OCI-LY1 (cell line): ENCODE measurements around the gene SCRN1.

ENCODE experiments used
- H2AFZ ChIP-seq: fragments of 200-600 bp; sonication (generic), shearing (Covaris generic); 2 replicates; pipeline ENCODE4 v1.6.0; 2014; ENCODE audit warnings: antibody characterized with exemption, mild to moderate bottlenecking, low read length
- H3F3A ChIP-seq: fragments of 200-600 bp; sonication (generic), shearing (Covaris generic); 2 replicates; pipeline ENCODE4 v1.6.0; 2014; ENCODE audit warnings: mild to moderate bottlenecking, antibody characterized with exemption, low read length, moderate library complexity; ENCODE audit not compliant: insufficient read depth
- H3K27ac ChIP-seq: fragments of 200-600 bp; sonication (generic); 2 replicates; pipeline ENCODE4 v1.5.1; 2014; ENCODE audit warnings: low read length, mixed run types, mild to moderate bottlenecking, low read depth; ENCODE audit not compliant: poor library complexity, severe bottlenecking
- H3K27me3 ChIP-seq: fragments of 200-600 bp; sonication (generic); 2 replicates; pipeline ENCODE4 v1.6.0; 2014; ENCODE audit warnings: antibody characterized with exemption, mild to moderate bottlenecking, low read length, moderate library complexity; ENCODE audit not compliant: insufficient read depth
- H3K36me3 ChIP-seq: fragments of 200-600 bp; sonication (generic); 2 replicates; pipeline ENCODE4 v1.6.1; 2014; ENCODE audit warnings: mild to moderate bottlenecking, antibody characterized with exemption, low read length, moderate library complexity, mixed read lengths; ENCODE audit not compliant: insufficient read depth
- H3K4me1 ChIP-seq: fragments of 200-600 bp; sonication (generic); 2 replicates; pipeline ENCODE4 v1.5.1; 2014; ENCODE audit warnings: mild to moderate bottlenecking, low read length, moderate library complexity; ENCODE audit not compliant: insufficient read depth, severe bottlenecking
- H3K4me2 ChIP-seq: fragments of 200-600 bp; sonication (generic), shearing (Covaris generic); 2 replicates; pipeline ENCODE4 v1.6.1; 2014; ENCODE audit warnings: low read length
- H3K4me3 ChIP-seq: fragments of 200-600 bp; sonication (generic); 2 replicates; pipeline ENCODE4 v1.5.1; 2014; ENCODE audit warnings: low read length, low read depth, mild to moderate bottlenecking, mixed read lengths; ENCODE audit not compliant: poor library complexity, severe bottlenecking
- H3K79me2 ChIP-seq: fragments of 200-600 bp; shearing (Covaris generic); 2 replicates; pipeline ENCODE4 v1.6.1; 2016; ENCODE audit warnings: mixed run types, low read length, mixed read lengths; ENCODE audit not compliant: insufficient read depth
- H3K9ac ChIP-seq: fragments of 200-600 bp; sonication (generic), shearing (Covaris generic); 2 replicates; pipeline ENCODE4 v1.6.1; 2014; ENCODE audit warnings: mild to moderate bottlenecking, low read length, mixed read lengths
- H3K9me2 ChIP-seq: fragments of 200-600 bp; sonication (generic), shearing (Covaris generic); 2 replicates; pipeline ENCODE4 v1.6.1; 2014; ENCODE audit warnings: low read depth, mild to moderate bottlenecking, low read length, mixed read lengths
- H3K9me3 ChIP-seq: fragments of 200-600 bp; shearing (Covaris generic); 2 replicates; pipeline ENCODE4 v1.6.1; 2014; ENCODE audit warnings: low read length, mixed read lengths
- H4K20me1 ChIP-seq: fragments of 200-600 bp; sonication (generic), shearing (Covaris generic); 2 replicates; pipeline ENCODE4 v1.6.0; 2016; ENCODE audit warnings: mild to moderate bottlenecking, low read length; ENCODE audit not compliant: insufficient read depth
- EZH2 ChIP-seq: fragments of 200-600 bp; sonication (generic), shearing (Covaris generic); IDR thresholded peaks from 2 replicates; pipeline ENCODE4 v1.8.0; 2017; ENCODE audit warnings: borderline replicate concordance, mixed run types, mild to moderate bottlenecking, antibody characterized with exemption, low read length, moderate library complexity, mixed read lengths
- TF ChIP-seq, protein P1 (sequence below): fragments of 200-600 bp; sonication (generic), shearing (Covaris generic); IDR thresholded peaks from 2 replicates; pipeline ENCODE4 v1.5.1; 2017; ENCODE audit warnings: mild to moderate bottlenecking, antibody characterized with exemption, low read length, moderate library complexity, mixed read lengths

SCRN1 gene

DNA sequence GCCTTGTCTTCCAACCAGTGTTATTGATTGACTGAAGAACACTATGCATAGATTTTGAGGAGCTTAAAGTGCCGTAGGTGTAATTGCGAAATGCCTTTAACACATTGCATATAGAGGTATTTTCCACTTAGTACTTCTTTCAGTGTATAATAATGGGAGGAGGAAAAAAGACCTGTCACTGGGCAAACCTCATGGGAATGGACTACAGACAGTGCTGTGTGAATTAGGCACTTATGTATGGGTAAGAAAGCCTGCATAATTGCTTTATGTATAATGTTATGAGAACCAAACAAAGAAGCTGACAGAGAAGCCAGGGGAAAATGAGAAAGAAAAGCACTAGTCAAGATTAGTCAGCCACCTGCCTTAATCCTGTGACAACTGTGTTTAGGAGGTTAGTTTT is 12.4 kb upstream of the SCRN1 start:
- no peaks in the 10 kb centered on the region for H3K9me2 ChIP-seq
- H3K4me3 ChIP-seq = no peak overlapping the region
- no peak overlapping the region for H2AFZ ChIP-seq
- no peaks in the 10 kb centered on the region; the same call in 1 of the 2 replicates for H3K36me3 ChIP-seq
- H3K27me3 ChIP-seq = no peaks in the 10 kb centered on the region
- H3K79me2 ChIP-seq = no peaks in the 10 kb centered on the region
- no peak overlapping the region for H3K9ac ChIP-seq
- H3K27ac ChIP-seq = no peak overlapping the region
- no peaks in the 10 kb centered on the region for H3K9me3 ChIP-seq
- H3K4me1 ChIP-seq = peaks cover 4% of the 10 kb centered on the region
- H4K20me1 ChIP-seq = no peaks in the 10 kb centered on the region
- no peak for TF ChIP-seq EZH2
- H3K4me2 ChIP-seq = no peak overlapping the region
- H3F3A ChIP-seq = no peaks in the 10 kb centered on the region

DNA sequence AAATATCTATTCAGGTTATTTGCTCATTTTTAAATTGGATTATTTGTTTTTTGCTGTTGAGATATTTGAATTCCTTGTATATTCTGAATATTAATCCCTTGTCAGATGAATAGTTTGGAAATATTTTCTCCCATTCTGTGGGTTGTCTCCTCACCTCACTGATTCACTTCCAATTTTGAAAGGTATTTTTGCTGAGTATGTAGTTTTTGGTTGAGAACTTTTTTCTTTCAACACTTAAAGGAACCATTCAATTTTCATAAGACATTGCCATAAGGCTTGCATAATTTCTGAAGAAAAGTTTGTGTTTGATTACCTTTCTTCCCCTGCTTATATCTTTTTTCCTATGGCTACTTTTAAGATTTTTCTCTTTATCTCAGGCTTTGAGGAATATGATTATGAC is 8.9 kb upstream of the SCRN1 start:
- Histone ChIP-seq H3K9ac (no peak overlapping the region), H3K9me3 (peaks cover 7% of the 10 kb centered on the region; the same call in 1 of the 2 replicates), H3K4me1 (peaks cover 4% of the 10 kb centered on the region), H4K20me1 (no peaks in the 10 kb centered on the region), H2AFZ (no peak overlapping the region), H3K27ac (no peak overlapping the region), H3K4me2 (no peak overlapping the region), H3K9me2 (no peaks in the 10 kb centered on the region), H3K79me2 (no peaks in the 10 kb centered on the region), H3F3A (no peaks in the 10 kb centered on the region), H3K4me3 (no peak overlapping the region), H3K36me3 (no peaks in the 10 kb centered on the region; the same call in 1 of the 2 replicates), H3K27me3 (no peaks in the 10 kb centered on the region; the same call in 1 of the 2 replicates)
- TF ChIP-seq EZH2 = no peak
- TF ChIP-seq, protein P1, sequence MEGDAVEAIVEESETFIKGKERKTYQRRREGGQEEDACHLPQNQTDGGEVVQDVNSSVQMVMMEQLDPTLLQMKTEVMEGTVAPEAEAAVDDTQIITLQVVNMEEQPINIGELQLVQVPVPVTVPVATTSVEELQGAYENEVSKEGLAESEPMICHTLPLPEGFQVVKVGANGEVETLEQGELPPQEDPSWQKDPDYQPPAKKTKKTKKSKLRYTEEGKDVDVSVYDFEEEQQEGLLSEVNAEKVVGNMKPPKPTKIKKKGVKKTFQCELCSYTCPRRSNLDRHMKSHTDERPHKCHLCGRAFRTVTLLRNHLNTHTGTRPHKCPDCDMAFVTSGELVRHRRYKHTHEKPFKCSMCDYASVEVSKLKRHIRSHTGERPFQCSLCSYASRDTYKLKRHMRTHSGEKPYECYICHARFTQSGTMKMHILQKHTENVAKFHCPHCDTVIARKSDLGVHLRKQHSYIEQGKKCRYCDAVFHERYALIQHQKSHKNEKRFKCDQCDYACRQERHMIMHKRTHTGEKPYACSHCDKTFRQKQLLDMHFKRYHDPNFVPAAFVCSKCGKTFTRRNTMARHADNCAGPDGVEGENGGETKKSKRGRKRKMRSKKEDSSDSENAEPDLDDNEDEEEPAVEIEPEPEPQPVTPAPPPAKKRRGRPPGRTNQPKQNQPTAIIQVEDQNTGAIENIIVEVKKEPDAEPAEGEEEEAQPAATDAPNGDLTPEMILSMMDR = no peak

DNA sequence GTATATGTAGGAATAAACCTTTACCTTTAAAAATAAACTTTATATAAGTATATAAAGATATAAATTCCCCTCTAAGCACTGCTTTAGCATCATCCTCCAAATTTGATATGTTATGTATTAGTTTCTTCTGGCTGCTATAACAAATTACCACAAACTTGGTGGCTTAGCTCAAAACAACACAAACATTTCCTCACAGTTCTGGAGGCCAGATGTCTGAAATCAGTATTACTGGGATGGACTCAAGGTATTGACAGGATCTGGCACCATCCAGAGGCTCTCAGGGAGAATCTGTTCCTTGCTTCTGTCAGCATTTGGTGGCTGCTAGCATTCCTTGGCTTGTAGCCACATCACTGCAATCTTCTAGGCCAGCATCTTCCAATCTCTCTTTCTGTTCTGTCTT is 6.7 kb upstream of the SCRN1 start:
- H2AFZ ChIP-seq = no peak overlapping the region
- no peak overlapping the region for H3K4me3 ChIP-seq
- peaks cover 12% of the 10 kb centered on the region for H3K9me3 ChIP-seq
- H3K27ac ChIP-seq = no peak overlapping the region
- no peaks in the 10 kb centered on the region for H3K9me2 ChIP-seq
- no peaks in the 10 kb centered on the region; the same call in 1 of the 2 replicates for H3K36me3 ChIP-seq
- TF ChIP-seq EZH2 = no peak
- TF ChIP-seq, protein P1 = no peak
- H3K4me1 ChIP-seq = peaks cover 4% of the 10 kb centered on the region
- H3K4me2 ChIP-seq = no peak overlapping the region
- H3K79me2 ChIP-seq = no peaks in the 10 kb centered on the region
- no peaks in the 10 kb centered on the region; the same call in 1 of the 2 replicates for H3K27me3 ChIP-seq
- no peaks in the 10 kb centered on the region for H4K20me1 ChIP-seq
- no peak overlapping the region for H3K9ac ChIP-seq
- no peaks in the 10 kb centered on the region for H3F3A ChIP-seq

GRCh38 chr7:29995652-29996051 is 6.1 kb upstream of the SCRN1 start:
- no peak overlapping the region for H3K4me2 ChIP-seq
- H3K9ac ChIP-seq = no peak overlapping the region
- no peak overlapping the region for H3K4me3 ChIP-seq
- no peaks in the 10 kb centered on the region; the same call in 1 of the 2 replicates for H3K27me3 ChIP-seq
- H3K9me3 ChIP-seq = peaks cover 12% of the 10 kb centered on the region
- no peak overlapping the region for H2AFZ ChIP-seq
- H3K4me1 ChIP-seq = peaks cover 2% of the 10 kb centered on the region
- TF ChIP-seq EZH2 = no peak
- TF ChIP-seq, protein P1 = no peak
- no peaks in the 10 kb centered on the region; the same call in 1 of the 2 replicates for H3K36me3 ChIP-seq
- H4K20me1 ChIP-seq = no peaks in the 10 kb centered on the region
- H3K9me2 ChIP-seq = no peaks in the 10 kb centered on the region
- H3K79me2 ChIP-seq = no peaks in the 10 kb centered on the region
- H3K27ac ChIP-seq = no peak overlapping the region
- no peaks in the 10 kb centered on the region for H3F3A ChIP-seq
